Measurements from ENCODE around the gene FAM81A. TPM values are rescaled to one million over a fixed set of nuclear protein-coding genes. Genes with fewer than 3 reads are reported as not detected.

FAM81A gene
- total and polyA plus RNA-seq, 12 donors, result 1.3 to 10.1 (median 3.6) TPM

DNA sequence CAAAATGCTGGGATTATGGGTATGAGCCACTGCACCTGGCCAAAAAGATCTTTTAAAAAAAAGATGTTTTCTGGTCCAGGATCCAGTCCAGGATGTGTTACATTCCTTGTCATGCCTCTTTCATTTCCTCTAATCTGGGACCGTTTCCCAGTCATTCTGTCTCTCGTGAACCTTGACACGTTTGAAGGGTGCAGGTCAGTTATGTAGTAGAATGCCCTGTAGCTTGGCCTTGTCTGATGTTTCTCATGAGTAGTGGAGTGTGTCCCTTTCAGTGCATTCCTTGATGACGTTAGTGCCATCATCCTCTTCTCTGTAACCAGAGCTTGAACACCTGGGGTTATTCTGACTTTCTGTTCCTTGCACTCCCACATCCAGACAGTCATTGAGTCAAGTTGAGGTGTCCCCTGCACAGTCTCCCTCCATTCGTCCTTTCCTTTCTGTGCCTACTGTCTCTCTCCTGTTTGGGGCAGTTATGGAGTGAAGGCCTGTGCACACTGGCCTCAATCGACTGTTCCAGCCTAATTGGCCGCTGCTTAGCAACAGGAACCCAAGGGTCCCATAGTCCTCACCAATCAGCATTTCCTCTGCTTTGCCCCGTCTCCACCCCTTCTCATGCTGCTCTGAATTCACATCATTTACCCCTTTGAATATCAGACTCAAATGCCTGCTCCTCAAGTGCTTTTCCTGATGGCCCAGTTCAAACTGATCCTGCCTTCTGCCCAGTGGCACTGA lies 5.5 kb downstream of the FAM81A start:
- 71 to 72% methylated on average over 8 of the region's 8 CpGs for WGBS, 2 donors
- Histone ChIP-seq H3K4me1 (peaks cover 0 to 6% (median 3%) of the 10 kb centered on the region in 9 donors), H3K9me3 (no peaks in the 10 kb centered on the region), H3K36me3 (no peaks in the 10 kb centered on the region), H3K27ac (no peak overlapping the region), H3K4me3 (no peak overlapping the region), H3K27me3 (peaks cover 0 to 6% (median 0%) of the 10 kb centered on the region in 7 donors)
- no peak for TF ChIP-seq CTCF (IDR thresholded peaks at IDR 0.05)
- no peak for ATAC-seq
- no peak for DNase-seq
- intact Hi-C loops (cut with DNase I), result no loop called here

- ATAC-seq (no peak), DNase-seq (no peak)
- no peaks in the 10 kb centered on the region for H3K36me3 ChIP-seq
- 85 to 87% methylated on average over 11 of the region's 11 CpGs for WGBS, 2 donors
- H3K4me1 ChIP-seq, result peaks cover 0 to 4% (median 0%) of the 10 kb centered on the region in 9 donors
- intact Hi-C loops (cut with DNase I), result no loop called here
- no peak for TF ChIP-seq CTCF (IDR thresholded peaks at IDR 0.05)
- no peaks in the 10 kb centered on the region for H3K27me3 ChIP-seq
- no peak overlapping the region for H3K4me3 ChIP-seq
- H3K27ac ChIP-seq, result no peak overlapping the region
- no peaks in the 10 kb centered on the region for H3K9me3 ChIP-seq
These were observed 6.3 kb downstream of the FAM81A start for GRCh38 chr15:59444081-59444835.

GRCh38 chr15:59444980-59445545 lies 7.1 kb downstream of the FAM81A start:
- no peak for DNase-seq
- Histone ChIP-seq H3K9me3 (no peaks in the 10 kb centered on the region), H3K27me3 (no peaks in the 10 kb centered on the region), H3K4me1 (peaks cover 0 to 4% (median 0%) of the 10 kb centered on the region in 9 donors), H3K36me3 (no peaks in the 10 kb centered on the region), H3K4me3 (no peak overlapping the region), H3K27ac (no peak overlapping the region)
- 67 to 69% methylated on average over 11 of the region's 11 CpGs for WGBS, 2 donors
- no peak for TF ChIP-seq CTCF (IDR thresholded peaks at IDR 0.05)
- intact Hi-C loops (cut with DNase I), result no loop called here
- no peak for ATAC-seq

- H3K36me3 ChIP-seq, result no peaks in the 10 kb centered on the region
- no peaks in the 10 kb centered on the region for H3K27me3 ChIP-seq
- no peak overlapping the region for H3K27ac ChIP-seq
- no peak overlapping the region for H3K4me3 ChIP-seq
- TF ChIP-seq CTCF (IDR thresholded peaks at IDR 0.05), result no peak
- whole genome bisulfite sequencing, 2 donors, result 78 to 81% methylated on average over 3 of the region's 3 CpGs
- DNase-seq (no peak), ATAC-seq (no peak)
- intact Hi-C loops (cut with DNase I), result no loop called here
- no peaks in the 10 kb centered on the region for H3K9me3 ChIP-seq
- peaks cover 0 to 4% (median 0%) of the 10 kb centered on the region in 9 donors for H3K4me1 ChIP-seq
These were observed 8.4 kb downstream of the FAM81A start for GRCh38 chr15:59446232-59446957.
